MCF 10A (cell line): ENCODE results near the gene CDKN1A. TPM values are rescaled to one million over a fixed set of nuclear protein-coding genes. Genes with fewer than 3 reads are reported as not detected.

Experiments used
- BruUV-seq: library from RNA; stranded (reverse); fragments of 400-500 nt; replicated peaks from 2 replicates; lab custom pipeline; 2021; lab: Mats Ljungman, UMichigan
- CTCF ChIA-PET: fragments of 300-600 bp; sonication (Branson Sonifier 250); formaldehyde crosslinking; extraction: SDS; loops from one replicate; lab custom pipeline; 2021; ENCODE audit warnings: antibody characterized with exemption, inconsistent platforms; lab: Yijun Ruan, JAX
- POLR2A ChIA-PET: fragments of 300-600, 350-650 bp; sonication (Branson Sonifier 250); formaldehyde crosslinking; extraction: SDS; loops from one replicate; lab custom pipeline; 2020; ENCODE audit warnings: antibody characterized with exemption, inconsistent platforms; lab: Yijun Ruan, JAX
- DNase-seq: peaks from one replicate; pipeline ENCODE4 v3.0.0-alpha.2; 2018; ENCODE audit not compliant: unreplicated experiment
- H3K27ac Mint-ChIP-seq: one replicate; pipeline ENCODE4 v1.8.0; 2022; ENCODE audit warnings: mild to moderate bottlenecking, low read depth, mixed read lengths; ENCODE audit not compliant: unreplicated experiment
- H3K27me3 Mint-ChIP-seq: one replicate; pipeline ENCODE4 v1.8.0; 2022; ENCODE audit warnings: mixed read lengths; ENCODE audit not compliant: insufficient read depth, unreplicated experiment
- H3K36me3 Mint-ChIP-seq: one replicate; pipeline ENCODE4 v1.8.0; 2022; ENCODE audit warnings: mild to moderate bottlenecking, moderate library complexity, mixed read lengths; ENCODE audit not compliant: insufficient read depth, unreplicated experiment
- H3K4me1 Mint-ChIP-seq: one replicate; pipeline ENCODE4 v1.8.0; 2022; ENCODE audit warnings: mixed read lengths; ENCODE audit not compliant: insufficient read depth, unreplicated experiment
- H3K4me3 Mint-ChIP-seq: one replicate; pipeline ENCODE4 v1.8.0; 2022; ENCODE audit warnings: mild to moderate bottlenecking, moderate library complexity, mixed read lengths; ENCODE audit not compliant: unreplicated experiment
- H3K9me3 Mint-ChIP-seq: one replicate; pipeline ENCODE4 v1.8.0; 2022; ENCODE audit warnings: mixed read lengths; ENCODE audit not compliant: unreplicated experiment
- intact Hi-C: fragments of 100-400 bp; cut with micrococcal nuclease; formaldehyde crosslinking; loops from 2 replicates; pipeline ENCODE4 v1.14.1; 2022
- total RNA-seq: library from RNA; stranded (reverse); gene quantifications from 2 replicates; pipeline ENCODE4 v1.2.3, GENCODE V29; 2022
- TF ChIP-seq, protein P1 (sequence below): fragments of 200-600 bp; IDR thresholded peaks from one replicate; pipeline ENCODE4 v1.8.0; 2022; ENCODE audit warnings: antibody characterized with exemption, mild to moderate bottlenecking; ENCODE audit not compliant: unreplicated experiment

CDKN1A gene
- total RNA-seq, 1 experiment from 2014 or later, result 407 TPM

DNA sequence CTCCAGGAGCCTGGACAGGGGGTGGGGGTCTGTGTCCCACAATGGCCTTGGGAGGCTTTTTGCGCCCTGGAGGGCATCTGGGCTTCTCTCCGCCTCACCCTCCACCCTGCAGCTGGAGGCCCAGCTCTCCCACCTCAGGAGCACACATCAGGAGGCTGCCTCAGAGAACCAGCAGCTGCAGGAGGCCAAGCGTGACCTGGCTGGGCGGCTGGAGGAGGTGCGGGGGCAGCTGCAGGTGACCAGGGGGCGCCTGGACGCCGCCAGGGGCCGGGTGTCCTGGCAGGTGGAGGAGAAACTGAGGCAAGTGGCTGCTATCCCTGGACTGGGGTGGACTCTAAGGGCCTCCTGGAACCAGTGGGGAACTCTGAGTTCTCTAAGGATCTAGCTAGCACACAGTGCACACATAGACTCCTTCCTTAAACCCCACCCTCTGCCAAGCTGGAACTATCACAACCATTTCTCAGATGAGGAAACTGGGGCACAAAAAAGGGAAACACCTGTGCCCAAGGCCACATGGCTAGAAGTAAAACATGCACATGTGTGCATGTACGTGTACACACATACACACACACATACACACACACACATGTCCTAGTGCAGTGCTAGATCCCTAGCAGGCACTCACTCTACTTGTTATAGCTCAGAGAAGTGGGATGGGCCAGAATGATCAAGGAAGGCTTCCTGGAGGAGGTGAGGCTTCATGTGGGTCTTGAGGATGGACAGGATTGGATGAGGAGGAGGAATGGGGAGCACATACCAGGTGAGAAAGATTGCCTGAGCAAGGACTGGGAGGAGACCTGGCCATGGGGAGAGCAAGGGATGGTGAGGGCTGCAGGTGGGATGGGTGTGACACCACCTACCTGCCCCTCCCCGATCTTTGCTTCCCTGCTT, 42.0 kb downstream of the CDKN1A start:
- Mint-ChIP-seq H3K4me1 (peaks cover 6% of the 10 kb centered on the region), H3K27me3 (no peaks in the 10 kb centered on the region), H3K27ac (no peak overlapping the region), H3K36me3 (no peaks in the 10 kb centered on the region), H3K4me3 (no peak overlapping the region), H3K9me3 (no peaks in the 10 kb centered on the region)
- BruUV-seq, result no TSS peak
- intact Hi-C loops, result no loop called here
- ChIA-PET POLR2A (interaction anchor here (0.9 kb wide), 1 partner anchor 42 kb away, joined by 3 read pairs; the partner anchor contains the start of gene CDKN1A), CTCF (interaction anchor here (0.5 to 1.3 kb wide), 4 partner anchors 63 to 626 kb away, joined by 3 to 5 read pairs (median 4); no protein-coding TSS in a partner anchor)
- no peak for DNase-seq
- TF ChIP-seq, protein P1, sequence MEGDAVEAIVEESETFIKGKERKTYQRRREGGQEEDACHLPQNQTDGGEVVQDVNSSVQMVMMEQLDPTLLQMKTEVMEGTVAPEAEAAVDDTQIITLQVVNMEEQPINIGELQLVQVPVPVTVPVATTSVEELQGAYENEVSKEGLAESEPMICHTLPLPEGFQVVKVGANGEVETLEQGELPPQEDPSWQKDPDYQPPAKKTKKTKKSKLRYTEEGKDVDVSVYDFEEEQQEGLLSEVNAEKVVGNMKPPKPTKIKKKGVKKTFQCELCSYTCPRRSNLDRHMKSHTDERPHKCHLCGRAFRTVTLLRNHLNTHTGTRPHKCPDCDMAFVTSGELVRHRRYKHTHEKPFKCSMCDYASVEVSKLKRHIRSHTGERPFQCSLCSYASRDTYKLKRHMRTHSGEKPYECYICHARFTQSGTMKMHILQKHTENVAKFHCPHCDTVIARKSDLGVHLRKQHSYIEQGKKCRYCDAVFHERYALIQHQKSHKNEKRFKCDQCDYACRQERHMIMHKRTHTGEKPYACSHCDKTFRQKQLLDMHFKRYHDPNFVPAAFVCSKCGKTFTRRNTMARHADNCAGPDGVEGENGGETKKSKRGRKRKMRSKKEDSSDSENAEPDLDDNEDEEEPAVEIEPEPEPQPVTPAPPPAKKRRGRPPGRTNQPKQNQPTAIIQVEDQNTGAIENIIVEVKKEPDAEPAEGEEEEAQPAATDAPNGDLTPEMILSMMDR, result no peak

DNA sequence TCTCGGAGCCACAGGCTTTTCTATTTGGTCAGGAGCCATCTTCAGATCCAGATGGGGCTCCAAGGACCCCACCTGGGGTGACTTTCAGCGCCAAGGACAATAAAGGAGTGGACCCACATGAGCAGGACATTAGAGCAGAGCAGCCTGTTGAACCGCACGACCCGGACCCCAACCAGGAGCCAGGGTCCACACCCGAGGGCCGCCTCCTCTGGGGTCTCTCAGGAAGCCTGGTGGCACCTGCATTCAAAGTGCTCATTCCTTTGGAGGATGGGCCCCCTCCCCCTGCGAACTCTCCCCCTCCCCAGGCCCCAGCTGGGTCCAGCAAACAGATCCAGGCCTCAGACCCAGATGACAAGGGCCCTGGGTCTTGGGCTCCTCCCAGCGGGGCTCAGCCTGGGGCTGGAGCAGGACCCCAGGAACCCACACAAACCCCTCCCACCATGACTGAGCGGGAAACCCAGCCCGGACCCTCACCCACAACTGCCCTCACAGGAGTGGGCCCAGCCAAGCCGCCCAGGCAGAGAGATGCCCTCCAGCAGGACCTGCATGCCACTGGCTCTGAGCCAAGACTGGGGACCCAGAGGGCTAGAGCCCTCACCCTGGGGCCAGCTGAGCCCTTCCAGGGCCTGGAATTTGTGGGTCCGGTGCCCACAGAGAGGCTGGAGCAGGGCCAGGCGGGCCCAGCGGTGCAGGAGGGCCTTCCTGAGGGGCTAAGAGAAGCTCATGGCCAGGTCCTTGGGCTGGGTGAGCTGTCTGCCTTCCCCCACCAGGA, 43.0 kb downstream of the CDKN1A start:
- H3K36me3 Mint-ChIP-seq, result no peaks in the 10 kb centered on the region
- ChIA-PET CTCF (interaction anchor here (0.6 to 4.6 kb wide), 3 partner anchors 38 to 627 kb away, joined by 3 to 25 read pairs (median 3); no protein-coding TSS in a partner anchor), POLR2A (no interaction called here)
- no peaks in the 10 kb centered on the region for H3K9me3 Mint-ChIP-seq
- peaks cover 6% of the 10 kb centered on the region for H3K4me1 Mint-ChIP-seq
- no peaks in the 10 kb centered on the region for H3K27me3 Mint-ChIP-seq
- no TSS peak for BruUV-seq
- TF ChIP-seq, protein P1, result no peak
- no peak for DNase-seq
- H3K4me3 Mint-ChIP-seq, result no peak overlapping the region
- no peak overlapping the region for H3K27ac Mint-ChIP-seq
- intact Hi-C loops, result no loop called here

- no peaks in the 10 kb centered on the region for H3K36me3 Mint-ChIP-seq
- BruUV-seq, result no TSS peak
- H3K9me3 Mint-ChIP-seq, result no peaks in the 10 kb centered on the region
- no peaks in the 10 kb centered on the region for H3K27me3 Mint-ChIP-seq
- ChIA-PET CTCF (interaction anchor here (0.7 to 4.6 kb wide), 9 partner anchors 10 to 107 kb away, joined by 3 to 25 read pairs (median 3); partner anchors contain the start of gene RAB44), POLR2A (interaction anchor here (0.6 to 1.8 kb wide), 4 partner anchors 43 to 336 kb away, joined by 3 to 4 read pairs (median 3); no protein-coding TSS in a partner anchor)
- no peak overlapping the region for H3K4me3 Mint-ChIP-seq
- peaks cover 6% of the 10 kb centered on the region for H3K4me1 Mint-ChIP-seq
- TF ChIP-seq, protein P1, result no peak
- DNase-seq, result no peak
- H3K27ac Mint-ChIP-seq, result no peak overlapping the region
- intact Hi-C loops, result no loop called here
Observed at GRCh38 chr6:36722365-36722764, 43.9 kb downstream of the CDKN1A start.
